B cell (primary cell): Measurements from ENCODE around the gene MND1. TPM values are rescaled to one million over a fixed set of nuclear protein-coding genes. Genes with fewer than 3 reads are reported as not detected.
"Not testable (repeated sequence)": the region's sequence is repeated elsewhere in the genome, so short reads cannot be mapped to it uniquely, and the experiment has no call there.

Experiments
- ATAC-seq: fragments of 200-7000 bp; cut with Tn5 transposase; one replicate; pipeline ENCODE4 v1.10.0; 2021; ENCODE audit warnings: low read depth, mild to moderate bottlenecking, moderate number of reproducible peaks, moderate library complexity
- CTCF ChIA-PET: fragments of 350-600 bp; sonication (Branson Sonifier 250); formaldehyde crosslinking; loops from one replicate; lab custom pipeline; 2021; ENCODE audit warnings: antibody characterized with exemption, inconsistent platforms; lab: Charles Lee
- POLR2A ChIA-PET: fragments of 350-600 bp; sonication (Branson Sonifier 250); formaldehyde crosslinking; loops from one replicate; lab custom pipeline; 2021; ENCODE audit warnings: antibody characterized with exemption; lab: Charles Lee
- DNase-seq: peaks from one replicate; pipeline ENCODE4 v3.0.0; 2013
- H2AFZ ChIP-seq: 2 replicates; pipeline ENCODE4 v1.6.1; 2012; ENCODE audit warnings: mild to moderate bottlenecking, low read depth, low read length; ENCODE audit not compliant: insufficient read depth, poor library complexity, severe bottlenecking
- H3K27ac ChIP-seq, 2 donors: 1 replicate in 1 of 2; 2 replicates in 1 of 2; pipeline ENCODE4 v1.5.1; 2012 to 2013; ENCODE audit warnings: low read length in 2 of 2, mild to moderate bottlenecking in 2 of 2, moderate library complexity in 1 of 2
- H3K27me3 ChIP-seq, 4 experiments: fragments of 200-600 bp in 1 of 4; sonication (generic) in 1 of 4; replicated peaks in 1 of 4; 1 replicate in 2 of 4; 2 replicates in 2 of 4; pipeline versions ENCODE4 v1.6.1 to v1.7.0; 2013 to 2016; ENCODE audit warnings: low read length in 3 of 4, mild to moderate bottlenecking in 2 of 4, mixed read lengths in 1 of 4, moderate library complexity in 1 of 4; ENCODE audit not compliant: insufficient read depth in 4 of 4, control insufficient read depth in 3 of 4; ENCODE audit errors: control extremely low read depth in 1 of 4
- H3K36me3 ChIP-seq, 2 experiments: replicated peaks in 1 of 2; 1 replicate in 1 of 2; 2 replicates in 1 of 2; pipeline versions ENCODE4 v1.6.1 to v1.7.1; 2013; ENCODE audit warnings: low read length in 1 of 2; ENCODE audit not compliant: insufficient read depth in 2 of 2, control insufficient read depth in 1 of 2; ENCODE audit errors: control extremely low read depth in 1 of 2, extremely low read depth in 1 of 2
- H3K4me1 ChIP-seq, 2 donors: fragments of 200-600 bp in 1 of 2; sonication (generic) in 1 of 2; 1 replicate in 1 of 2; 2 replicates in 1 of 2; pipeline versions ENCODE4 v1.5.1 to v1.6.1; 2013 to 2017; ENCODE audit warnings: low read length in 2 of 2; ENCODE audit not compliant: control insufficient read depth in 2 of 2, insufficient read depth in 2 of 2
- H3K4me2 ChIP-seq: replicated peaks from 2 replicates; pipeline ENCODE3; 2012; ENCODE audit warnings: mild to moderate bottlenecking, low read depth, low read length; ENCODE audit not compliant: poor library complexity, severe bottlenecking
- H3K4me3 ChIP-seq, 5 experiments: fragments of 200-600 bp in 1 of 5; sonication (generic) in 1 of 5; 1 replicate in 3 of 5; 2 replicates in 2 of 5; pipeline versions ENCODE4 v1.5.1 to v1.7.0; 2011 to 2016; ENCODE audit warnings: low read length in 4 of 5, mild to moderate bottlenecking in 4 of 5, low read depth in 2 of 5, control low read depth in 1 of 5, moderate library complexity in 1 of 5; ENCODE audit not compliant: insufficient read depth in 1 of 5; ENCODE audit errors: control extremely low read depth in 1 of 5, extremely low read depth in 1 of 5
- H3K79me2 ChIP-seq: fragments of 200-600 bp; sonication (generic); one replicate; pipeline ENCODE4 v1.6.0; 2016; ENCODE audit warnings: low read length; ENCODE audit not compliant: control insufficient read depth, insufficient read depth
- H3K9ac ChIP-seq: fragments of 200-600 bp; sonication (generic); 2 replicates; pipeline ENCODE4 v1.6.1; 2017; ENCODE audit warnings: mild to moderate bottlenecking, low read length, moderate library complexity
- H3K9me3 ChIP-seq, 3 donors: one replicate each; pipeline versions ENCODE4 v1.6.1 to v1.7.1; 2013; ENCODE audit warnings: low read length in 2 of 3; ENCODE audit not compliant: control insufficient read depth in 2 of 3, insufficient read depth in 1 of 3; ENCODE audit errors: control extremely low read depth in 1 of 3
- H4K20me1 ChIP-seq: 2 replicates; pipeline ENCODE4 v1.6.0; 2012; ENCODE audit warnings: mild to moderate bottlenecking, low read length; ENCODE audit not compliant: insufficient read depth, control insufficient read depth, poor library complexity, severe bottlenecking
- H3K27ac Mint-ChIP-seq: one replicate; pipeline ENCODE4 v1.8.0; 2021; ENCODE audit warnings: mixed read lengths
- H3K27me3 Mint-ChIP-seq: one replicate; pipeline ENCODE4 v1.8.0; 2021; ENCODE audit warnings: mixed read lengths
- H3K4me1 Mint-ChIP-seq: one replicate; pipeline ENCODE4 v1.8.0; 2021; ENCODE audit warnings: mixed read lengths
- H3K4me3 Mint-ChIP-seq: one replicate; pipeline ENCODE4 v1.8.0; 2021; ENCODE audit warnings: mixed read lengths
- H3K9me3 Mint-ChIP-seq: one replicate; pipeline ENCODE4 v1.8.0; 2022; ENCODE audit warnings: mixed read lengths; ENCODE audit not compliant: insufficient read depth
- EZH2 ChIP-seq: IDR thresholded peaks from 2 replicates; pipeline ENCODE4 v1.6.1; 2012; ENCODE audit warnings: borderline replicate concordance, low read depth, mild to moderate bottlenecking, moderate library complexity, low read length; ENCODE audit not compliant: insufficient read depth, poor library complexity, severe bottlenecking
- WGBS: methylation state at CpG from one replicate; pipeline ENCODE4 v1.1.5; 2013; ENCODE audit warnings: missing lambda C conversion rate; ENCODE audit not compliant: insufficient coverage; 5-methylcytosine and 5-hydroxymethylcytosine counted together
- intact Hi-C: fragments of 100-400 bp; cut with micrococcal nuclease; formaldehyde crosslinking; loops from one replicate; pipeline ENCODE4 v1.10.0; 2022
- polyA plus RNA-seq: library from polyadenylated mRNA; depleted of rRNA; stranded (reverse); fragments of >200 nt; gene quantifications from 2 replicates; pipeline ENCODE4 v1.2.3, GENCODE V29; 2012
- total RNA-seq, 2 donors: library from RNA; stranded (reverse); fragments of 120-200 nt in 1 of 2; gene quantifications; 1 replicate in 1 of 2; 2 replicates in 1 of 2; pipeline versions ENCODE4 v1.2.3 to v1.2.4, GENCODE V29; 2013 to 2022
- TF ChIP-seq, protein P1 (sequence below): fragments of 200-600 bp; IDR thresholded peaks from one replicate; pipeline ENCODE4 v1.8.0; 2022; ENCODE audit warnings: antibody characterized with exemption, mild to moderate bottlenecking

Gene MND1
- total and polyA plus RNA-seq, 2 donors (not counting 1 experiment from before 2014, with no cell fraction given): not detected

DNA sequence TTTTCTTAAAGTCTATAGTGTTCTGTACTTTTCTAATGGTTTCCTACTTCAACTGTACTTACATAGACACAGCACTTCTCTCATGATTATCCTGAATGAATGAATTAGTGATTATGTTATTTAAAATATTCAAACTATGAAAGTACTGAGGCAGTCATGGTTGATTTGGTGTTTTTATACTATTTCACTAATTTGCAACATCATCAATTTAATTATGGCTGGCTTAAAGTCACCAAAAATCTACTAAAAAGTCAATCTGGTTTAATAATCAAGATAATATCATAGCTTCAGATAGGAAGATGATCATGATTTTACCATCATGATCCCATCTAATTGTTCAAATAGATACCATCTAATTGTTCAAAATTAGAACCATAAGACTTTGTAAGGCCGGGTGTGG, 104.8 kb downstream of the MND1 start:
- H3K4me3 ChIP-seq: no peak overlapping the region
- POLR2A ChIA-PET: no interaction called here
- H3K27ac Mint-ChIP-seq: no peak overlapping the region
- H3K27me3 ChIP-seq: no peaks in the 10 kb centered on the region
- H3K9ac ChIP-seq: no peak overlapping the region
- CTCF ChIA-PET: interaction anchor here (0.6 to 1.5 kb wide), 3 partner anchors 28 to 184 kb away, joined by 3 to 4 read pairs (median 3); no protein-coding TSS in a partner anchor
- no peaks in the 10 kb centered on the region for H4K20me1 ChIP-seq
- no peaks in the 10 kb centered on the region for H3K79me2 ChIP-seq
- peaks cover 27% of the 10 kb centered on the region for H3K4me1 Mint-ChIP-seq
- intact Hi-C loops: no loop called here
- no peak for TF ChIP-seq EZH2
- TF ChIP-seq, protein P1, sequence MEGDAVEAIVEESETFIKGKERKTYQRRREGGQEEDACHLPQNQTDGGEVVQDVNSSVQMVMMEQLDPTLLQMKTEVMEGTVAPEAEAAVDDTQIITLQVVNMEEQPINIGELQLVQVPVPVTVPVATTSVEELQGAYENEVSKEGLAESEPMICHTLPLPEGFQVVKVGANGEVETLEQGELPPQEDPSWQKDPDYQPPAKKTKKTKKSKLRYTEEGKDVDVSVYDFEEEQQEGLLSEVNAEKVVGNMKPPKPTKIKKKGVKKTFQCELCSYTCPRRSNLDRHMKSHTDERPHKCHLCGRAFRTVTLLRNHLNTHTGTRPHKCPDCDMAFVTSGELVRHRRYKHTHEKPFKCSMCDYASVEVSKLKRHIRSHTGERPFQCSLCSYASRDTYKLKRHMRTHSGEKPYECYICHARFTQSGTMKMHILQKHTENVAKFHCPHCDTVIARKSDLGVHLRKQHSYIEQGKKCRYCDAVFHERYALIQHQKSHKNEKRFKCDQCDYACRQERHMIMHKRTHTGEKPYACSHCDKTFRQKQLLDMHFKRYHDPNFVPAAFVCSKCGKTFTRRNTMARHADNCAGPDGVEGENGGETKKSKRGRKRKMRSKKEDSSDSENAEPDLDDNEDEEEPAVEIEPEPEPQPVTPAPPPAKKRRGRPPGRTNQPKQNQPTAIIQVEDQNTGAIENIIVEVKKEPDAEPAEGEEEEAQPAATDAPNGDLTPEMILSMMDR: no peak
- H3K36me3 ChIP-seq: no peaks in the 10 kb centered on the region
- H3K27ac ChIP-seq: peak overlapping the region; percentile 69 to 77
- H3K27me3 Mint-ChIP-seq: no peaks in the 10 kb centered on the region
- peaks cover 15 to 20% of the 10 kb centered on the region in 2 donors for H3K4me1 ChIP-seq
- H2AFZ ChIP-seq: no peak overlapping the region
- WGBS: no CpG with 5 or more reads among the region's 1 CpG
- no peak for DNase-seq
- H3K9me3 ChIP-seq: peaks cover 0 to 3% (median 0%) of the 10 kb centered on the region in 3 donors
- no peak for ATAC-seq
- no peaks in the 10 kb centered on the region for H3K9me3 Mint-ChIP-seq
- no peak overlapping the region for H3K4me2 ChIP-seq
- no peak overlapping the region for H3K4me3 Mint-ChIP-seq

- DNase-seq: no peak
- H3K27ac ChIP-seq: peak overlapping the region; percentile 69 to 77
- POLR2A ChIA-PET: no interaction called here
- H3K79me2 ChIP-seq: no peaks in the 10 kb centered on the region
- H3K4me3 Mint-ChIP-seq: peak overlapping the region; percentile 11
- no peaks in the 10 kb centered on the region for H3K9me3 Mint-ChIP-seq
- H3K27me3 ChIP-seq: no peaks in the 10 kb centered on the region
- no CpG with 5 or more reads among the region's 5 CpGs for WGBS
- H3K4me2 ChIP-seq: peak overlapping the region; percentile 64
- H4K20me1 ChIP-seq: no peaks in the 10 kb centered on the region
- CTCF ChIA-PET: interaction anchor here (1.1 kb wide), 1 partner anchor 17 kb away, joined by 5 read pairs; no protein-coding TSS in a partner anchor
- intact Hi-C loops: loop anchor here (2.0 kb wide), 1 partner anchor 14 kb away; no protein-coding TSS in a partner anchor
- no peaks in the 10 kb centered on the region for H3K27me3 Mint-ChIP-seq
- H3K4me1 ChIP-seq: peaks cover 15 to 20% of the 10 kb centered on the region in 2 donors
- H3K4me3 ChIP-seq: peak overlapping the region in 1 of 5 experiments; percentile 28
- peaks cover 27% of the 10 kb centered on the region for H3K4me1 Mint-ChIP-seq
- peaks cover 0 to 3% (median 0%) of the 10 kb centered on the region in 3 donors for H3K9me3 ChIP-seq
- TF ChIP-seq, protein P1: no peak
- TF ChIP-seq EZH2: no peak
- no peaks in the 10 kb centered on the region for H3K36me3 ChIP-seq
- peak overlapping the region; percentile 17 for H3K9ac ChIP-seq
- H2AFZ ChIP-seq: peak overlapping the region; percentile 57
- ATAC-seq: no peak
- H3K27ac Mint-ChIP-seq: peak overlapping the region; percentile 75
Measured at GRCh38 chr4:153450544-153450917, 106.0 kb downstream of the MND1 start.

- ChIA-PET CTCF (interaction anchor here (1.1 to 1.5 kb wide), 3 partner anchors 15 to 107 kb away, joined by 5 to 6 read pairs (median 5); partner anchors contain the start of gene TMEM131L), POLR2A (interaction anchor here (0.8 kb wide), 1 partner anchor 14 kb away, joined by 3 read pairs; no protein-coding TSS in a partner anchor)
- DNase-seq, H4K20me1 ChIP-seq, H3K4me3 Mint-ChIP-seq, H3K27me3 Mint-ChIP-seq, H3K27ac ChIP-seq, H3K9me3 ChIP-seq, H3K36me3 ChIP-seq, H3K79me2 ChIP-seq, H3K27me3 ChIP-seq, H3K4me2 ChIP-seq, H3K9ac ChIP-seq, H2AFZ ChIP-seq, H3K4me3 ChIP-seq, H3K9me3 Mint-ChIP-seq, ATAC-seq: not testable (repeated sequence)
- 86% methylated on average over 8 of the region's 13 CpGs for WGBS
- peak overlapping the region; percentile 20 for H3K27ac Mint-ChIP-seq
- H3K4me1 Mint-ChIP-seq: peaks cover 27% of the 10 kb centered on the region
- intact Hi-C loops: loop anchor here (2.0 kb wide), 1 partner anchor 14 kb away; no protein-coding TSS in a partner anchor
- peaks cover 15 to 20% of the 10 kb centered on the region in 2 donors for H3K4me1 ChIP-seq
Measured at GRCh38 chr4:153451145-153451544, 106.7 kb downstream of the MND1 start.
